HG02885 (cell line): ENCODE data around the gene RABGAP1.
A peak's percentile ranks its signal among the peaks of the same experiment; 100 is the strongest.
"Not testable (repeated sequence)": the region's sequence is repeated elsewhere in the genome, so short reads cannot be mapped to it uniquely, and the experiment has no call there.

ENCODE experiments used
- ATAC-seq: cut with Tn5 transposase; IDR thresholded peaks from one replicate; pipeline ENCODE4 v1.9.1; 2021; ENCODE audit warnings: mild to moderate bottlenecking; ENCODE audit not compliant: unreplicated experiment, poor library complexity

The RABGAP1 gene

DNA sequence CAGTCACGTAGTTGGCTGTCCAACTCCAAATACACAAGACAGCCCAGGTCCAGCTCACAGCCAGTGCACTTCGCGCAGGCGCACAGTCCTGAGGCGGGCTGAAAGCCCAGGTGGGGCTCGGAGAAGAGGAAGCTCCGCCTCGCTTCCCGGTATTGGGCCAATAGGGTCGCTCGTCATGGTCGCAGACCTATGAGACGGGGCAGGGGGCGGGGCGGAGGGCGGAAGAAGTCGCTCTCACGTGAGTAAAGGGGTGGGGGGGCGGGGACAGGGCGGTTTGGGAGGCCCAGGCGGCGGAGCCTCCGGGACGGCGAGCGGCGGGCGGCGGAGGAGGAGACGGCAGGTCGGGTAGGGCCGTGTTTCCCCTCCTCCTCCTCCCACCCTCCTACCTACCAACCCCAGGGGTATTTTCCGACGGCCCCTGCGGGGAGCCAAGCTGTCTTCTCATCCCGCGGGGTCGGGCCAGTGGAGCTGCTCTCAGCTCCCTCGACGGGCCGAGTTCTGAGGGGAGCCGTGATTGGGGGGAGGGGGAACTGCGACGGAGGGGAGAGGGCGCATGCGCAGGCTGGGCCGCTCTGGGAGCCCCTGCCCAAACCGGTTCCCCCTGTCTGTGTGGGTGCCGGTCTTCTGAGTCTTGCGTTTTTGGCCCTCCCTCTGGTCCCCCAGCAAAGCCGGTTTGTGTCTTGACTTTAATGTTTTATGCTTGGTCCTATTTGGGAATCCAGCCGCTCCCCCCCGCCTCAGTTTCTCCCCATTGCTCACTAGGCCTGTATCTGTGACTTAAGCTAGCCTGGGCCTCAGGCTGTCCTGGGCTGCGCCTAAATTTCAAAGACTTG lies at the start of gene RABGAP1:
Gene RABGAP1 (plus strand): TSS at position 272 of the 833 bp plus-strand sequence. CDS start 16,040 bp downstream, outside the sequence.
- peak; percentile 99 for ATAC-seq

GRCh38 chr9:122897969-122898368 lies 42.9 kb upstream of the RABGAP1 start:
- ATAC-seq, result no peak

DNA sequence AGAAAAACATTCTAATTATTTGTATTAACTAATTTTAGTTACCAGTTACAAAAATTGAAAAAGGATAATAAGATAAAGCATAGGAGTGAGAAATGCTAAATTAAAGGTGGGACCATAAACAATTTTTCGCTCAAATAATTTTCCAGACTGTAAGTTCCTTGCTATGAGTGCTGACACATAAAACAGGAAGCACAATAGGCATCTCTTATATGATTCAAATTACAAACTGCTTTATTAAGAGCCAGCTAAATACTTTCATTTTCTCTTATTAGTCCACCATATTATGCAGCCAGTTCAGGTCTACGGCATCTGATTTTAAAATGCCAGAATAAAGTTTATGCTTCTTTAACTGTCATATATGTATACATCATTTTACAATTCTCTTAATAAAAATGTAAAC lies 40.0 kb upstream of the RABGAP1 start:
- ATAC-seq, result no peak

- ATAC-seq, result peak; percentile 31
Observed at GRCh38 chr9:122904466-122904822, 36.4 kb upstream of the RABGAP1 start.

DNA sequence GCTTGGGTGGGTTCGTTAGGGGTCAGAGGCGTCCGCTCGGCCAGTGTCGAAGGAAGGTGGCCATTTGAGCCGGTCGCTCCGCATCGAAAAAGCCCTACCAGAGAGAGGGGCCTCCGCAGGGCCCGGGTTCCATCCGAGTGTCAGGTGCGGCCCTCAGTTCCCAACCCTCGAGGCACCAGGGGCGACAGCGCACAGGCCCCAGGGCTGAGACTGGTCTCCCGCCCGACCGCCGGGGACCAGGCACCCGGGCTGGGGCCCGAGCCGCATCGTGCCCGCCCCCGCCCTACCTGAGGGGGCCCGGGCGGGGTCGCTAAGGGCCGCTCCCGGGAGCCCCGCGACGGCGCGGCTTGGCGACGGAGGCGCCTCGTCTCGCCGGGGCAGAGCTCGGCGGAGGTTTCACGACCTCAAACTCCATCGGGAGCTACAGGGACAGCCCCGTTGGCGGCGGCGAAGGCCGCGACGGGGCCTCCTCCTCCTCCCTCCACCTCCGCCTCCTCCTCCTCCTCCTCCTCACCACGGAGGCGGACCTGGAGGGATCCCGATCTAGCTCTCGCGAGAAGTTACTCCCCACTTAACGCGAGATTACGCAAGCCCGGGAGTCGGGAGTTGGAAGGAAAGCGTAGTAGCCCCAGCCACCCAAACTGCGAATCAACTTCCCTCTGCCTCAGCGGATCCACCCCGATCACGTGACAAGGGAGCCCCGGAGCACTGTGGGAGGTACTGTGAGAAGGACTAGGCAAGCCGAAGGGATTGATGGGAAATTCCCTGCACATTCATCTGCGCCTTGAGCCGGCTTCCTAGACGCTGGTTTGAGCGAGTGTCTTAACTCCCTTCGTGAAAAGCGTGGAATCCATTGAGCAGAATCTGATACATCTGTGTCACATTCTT lies 35.8 kb upstream of the RABGAP1 start, which contains the start of gene RC3H2:
Gene RC3H2 (minus strand): TSS at position 537 of the 888 bp plus-strand sequence. CDS start 7,850 bp downstream, outside the sequence.
- peak; percentile 89 for ATAC-seq

- ATAC-seq, result not testable (repeated sequence)
Observed at GRCh38 chr9:122906122-122906521, 34.7 kb upstream of the RABGAP1 start.

- no peak for ATAC-seq
Observed at GRCh38 chr9:122912671-122912963, 28.2 kb upstream of the RABGAP1 start.

DNA sequence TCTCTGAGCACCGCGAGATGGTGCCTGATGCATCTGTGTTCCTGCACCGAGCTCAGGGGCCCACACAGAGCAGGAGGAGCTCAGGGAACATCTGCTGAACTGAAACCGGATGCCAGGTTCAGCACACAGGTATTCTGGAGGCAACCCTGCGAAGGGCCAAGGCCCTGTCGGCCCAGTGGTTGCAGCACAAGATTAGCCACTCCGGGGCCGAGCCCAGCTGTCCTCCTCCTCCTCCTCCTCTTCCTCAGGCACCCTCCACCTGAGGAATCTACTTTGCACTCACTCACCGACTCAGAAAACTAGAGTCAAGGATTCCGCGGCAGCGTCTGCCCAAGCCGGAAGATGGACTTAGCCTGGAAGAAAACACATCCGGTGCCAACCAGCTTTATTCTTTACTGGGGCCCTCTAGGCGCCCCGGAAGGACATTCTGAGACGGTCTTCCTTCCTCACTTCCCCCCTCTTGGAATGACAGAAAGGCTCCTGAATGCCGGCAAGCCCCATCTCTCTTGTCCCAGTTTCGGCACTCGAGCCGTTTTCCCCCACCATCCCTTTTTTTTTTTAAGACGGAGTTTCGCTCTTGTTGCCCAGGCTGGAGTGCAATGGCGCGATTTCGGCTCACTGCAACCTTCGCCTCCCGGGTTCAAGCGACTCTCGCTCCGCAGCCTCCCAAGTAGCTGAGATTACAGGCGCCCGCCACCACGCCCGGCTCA lies 27.7 kb upstream of the RABGAP1 start, which contains the start of gene ZBTB6:
Gene ZBTB6 (minus strand): TSS at position 360 of the 710 bp plus-strand sequence. CDS start 1,251 bp downstream, outside the sequence.
- ATAC-seq, result peak; percentile 97

- no peak for ATAC-seq
Observed at GRCh38 chr9:122918310-122918709, 22.5 kb upstream of the RABGAP1 start.

DNA sequence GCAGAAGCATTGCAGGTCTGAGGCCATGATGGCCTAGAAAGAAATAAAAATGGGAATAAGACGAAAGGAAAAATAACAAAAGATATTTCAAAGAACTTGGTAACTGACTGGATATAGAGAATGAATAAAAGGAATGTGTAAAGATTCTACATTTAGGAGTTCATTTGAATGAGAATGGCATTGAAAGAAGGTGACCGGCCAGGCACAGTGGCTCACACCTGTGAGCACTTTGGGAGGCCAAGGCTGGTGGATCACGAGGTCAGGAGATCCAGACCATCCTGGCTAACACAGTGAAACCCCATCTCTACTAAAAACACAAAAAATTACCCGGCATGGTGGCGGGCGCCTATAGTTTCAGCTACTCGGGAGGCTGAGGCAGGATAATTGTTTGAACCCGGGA lies 18.1 kb upstream of the RABGAP1 start:
- no peak for ATAC-seq

GRCh38 chr9:122923947-122924346 lies 16.9 kb upstream of the RABGAP1 start:
- no peak for ATAC-seq

GRCh38 chr9:122929796-122930354 lies 10.9 kb upstream of the RABGAP1 start:
- ATAC-seq, result no peak

GRCh38 chr9:122930541-122931225 lies 10.1 kb upstream of the RABGAP1 start:
- ATAC-seq, result no peak

GRCh38 chr9:122931226-122932121 lies 9.3 kb upstream of the RABGAP1 start, which contains the start of gene ZBTB26:
TSS of gene ZBTB26 (minus strand) at chr9:122931512. CDS start at chr9:122919934, 11,578 bp downstream.
- peak; percentile 98 for ATAC-seq

DNA sequence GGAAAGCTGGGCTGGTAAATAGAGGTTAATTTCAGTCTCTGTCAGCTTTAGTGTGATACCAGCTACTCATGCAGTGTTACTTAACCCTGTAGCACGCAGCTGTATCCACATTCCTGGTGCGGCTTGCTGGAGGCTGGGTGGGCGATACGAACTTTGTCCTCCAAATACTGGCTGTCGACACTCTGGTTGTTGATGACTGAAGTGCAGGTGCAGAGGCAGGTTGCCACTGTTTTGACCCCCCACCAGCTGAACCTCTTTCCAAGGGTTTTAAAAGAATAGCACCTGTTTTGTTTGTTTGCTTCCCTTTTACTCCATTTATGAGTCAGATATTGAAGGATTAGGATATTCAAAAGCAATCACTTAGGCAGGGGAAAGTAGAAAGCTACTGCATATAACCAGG lies 4.4 kb upstream of the RABGAP1 start:
- ATAC-seq, result no peak

DNA sequence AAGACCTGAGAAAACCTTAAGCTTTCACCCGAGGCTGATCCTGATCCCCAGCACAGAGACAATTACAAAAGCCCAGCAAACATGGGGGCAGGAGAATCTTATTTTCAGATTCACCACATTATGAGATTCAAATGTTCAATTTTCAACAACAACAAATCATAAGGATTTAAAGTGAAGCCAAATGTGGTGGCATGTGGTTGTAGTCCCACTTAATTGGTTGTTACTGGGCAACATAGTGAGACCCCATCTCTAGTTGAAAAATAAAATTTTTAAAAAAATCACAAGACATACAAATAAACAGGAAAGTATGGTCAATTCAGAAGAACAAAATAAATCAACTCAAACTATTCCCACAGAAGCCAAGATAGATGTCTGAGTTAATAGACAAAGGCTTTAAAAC lies 3.9 kb upstream of the RABGAP1 start:
- ATAC-seq, result no peak

DNA sequence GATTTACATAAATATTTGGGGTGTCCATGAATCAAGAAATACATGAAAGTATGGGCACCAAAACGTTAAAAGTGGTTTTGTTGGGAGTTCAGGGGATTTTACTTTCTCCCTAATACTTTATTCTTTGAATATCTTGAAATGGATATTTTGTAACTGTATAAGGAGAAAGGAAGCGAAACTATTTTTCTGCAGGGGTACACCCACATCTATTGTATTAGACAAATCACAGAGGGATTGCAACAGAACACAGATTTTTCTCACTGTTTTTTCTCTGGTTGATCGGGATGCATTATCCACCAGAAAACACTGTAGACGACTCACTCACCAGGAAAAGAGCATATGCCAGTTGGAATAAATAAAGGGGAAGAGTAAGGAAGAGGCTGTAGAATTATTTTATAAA lies 1.2 kb upstream of the RABGAP1 start:
- ATAC-seq, result no peak

DNA sequence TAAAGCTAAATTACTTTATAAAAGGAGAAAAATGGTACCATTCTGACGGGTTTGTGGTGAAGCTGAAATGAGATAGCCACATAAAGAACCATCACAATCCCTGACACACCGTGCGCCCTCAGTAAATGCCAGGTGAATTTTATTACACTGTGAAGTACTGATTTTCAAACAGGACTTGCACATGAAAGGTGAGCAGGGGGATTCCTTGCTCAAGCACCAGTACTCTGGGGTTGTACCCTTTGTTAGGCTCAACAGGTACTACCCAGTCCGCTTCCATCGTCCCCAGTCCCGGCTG lies 419 bp upstream of the RABGAP1 start:
- ATAC-seq, result no peak
